ENCODE data around the gene TRAF2.

TRAF2 gene

DNA sequence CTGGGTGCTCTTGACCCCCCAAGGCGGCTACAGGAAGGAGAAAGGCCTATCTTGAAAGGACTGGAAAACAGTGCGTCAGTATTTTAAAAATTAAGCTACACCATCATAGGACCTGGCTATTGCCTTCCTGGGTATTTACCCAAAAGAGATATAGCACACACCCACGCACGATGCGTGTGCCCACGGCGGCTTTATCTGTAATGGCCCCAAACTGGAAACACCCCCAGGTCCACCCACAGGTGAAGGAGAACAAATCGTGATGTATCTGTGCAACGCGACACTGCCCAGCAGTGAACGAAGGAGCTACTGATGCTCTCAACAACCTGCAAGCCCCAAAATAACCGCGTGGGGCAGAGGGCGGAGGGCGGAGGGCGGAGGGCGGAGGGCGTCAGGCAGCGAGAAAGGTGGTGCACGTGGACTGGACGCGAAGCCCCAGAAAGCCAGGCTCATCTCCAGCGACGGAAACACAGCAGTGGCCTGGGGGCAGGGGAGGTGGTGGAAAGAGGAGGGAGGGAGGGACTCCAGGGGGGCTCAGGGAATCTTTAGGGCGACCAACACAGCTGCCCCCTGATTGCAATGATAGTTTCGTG lies 78.6 kb downstream of the TRAF2 start:
- DNase-seq, result no peak

DNA sequence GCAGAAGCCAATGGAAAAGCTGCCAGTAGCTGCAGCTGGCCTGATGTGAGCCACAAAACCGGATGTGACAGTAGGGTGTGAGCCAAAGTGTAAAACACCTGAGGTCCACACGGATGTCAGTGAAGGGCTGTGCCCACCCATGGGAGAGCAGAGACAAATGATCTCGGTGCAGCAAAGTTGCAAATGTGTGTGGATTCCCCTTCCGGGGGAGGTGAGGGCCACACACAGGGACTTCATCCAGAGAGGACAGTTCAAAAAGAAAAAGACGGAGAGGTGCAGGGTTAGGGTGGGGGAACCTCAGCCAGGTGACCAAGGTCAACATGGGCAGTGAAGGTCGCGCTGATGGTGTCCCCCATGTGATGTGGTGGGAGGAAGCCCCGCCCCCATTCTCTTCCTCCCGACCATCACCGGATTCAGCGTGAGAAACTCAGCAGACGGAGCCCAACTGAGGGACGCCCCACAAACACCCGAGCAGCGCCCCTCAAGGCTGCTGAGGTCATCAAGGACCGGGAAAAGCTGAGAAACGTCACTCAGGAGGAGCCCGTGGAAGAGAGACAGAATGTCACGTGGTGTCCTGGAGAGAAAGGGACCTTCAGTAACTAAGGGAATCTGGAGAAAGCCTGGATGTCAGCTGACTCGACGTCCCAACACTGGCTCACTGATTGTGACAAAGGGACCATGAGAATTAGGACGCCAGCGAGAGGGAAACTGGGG lies 79.6 kb downstream of the TRAF2 start:
- no peak for DNase-seq

DNA sequence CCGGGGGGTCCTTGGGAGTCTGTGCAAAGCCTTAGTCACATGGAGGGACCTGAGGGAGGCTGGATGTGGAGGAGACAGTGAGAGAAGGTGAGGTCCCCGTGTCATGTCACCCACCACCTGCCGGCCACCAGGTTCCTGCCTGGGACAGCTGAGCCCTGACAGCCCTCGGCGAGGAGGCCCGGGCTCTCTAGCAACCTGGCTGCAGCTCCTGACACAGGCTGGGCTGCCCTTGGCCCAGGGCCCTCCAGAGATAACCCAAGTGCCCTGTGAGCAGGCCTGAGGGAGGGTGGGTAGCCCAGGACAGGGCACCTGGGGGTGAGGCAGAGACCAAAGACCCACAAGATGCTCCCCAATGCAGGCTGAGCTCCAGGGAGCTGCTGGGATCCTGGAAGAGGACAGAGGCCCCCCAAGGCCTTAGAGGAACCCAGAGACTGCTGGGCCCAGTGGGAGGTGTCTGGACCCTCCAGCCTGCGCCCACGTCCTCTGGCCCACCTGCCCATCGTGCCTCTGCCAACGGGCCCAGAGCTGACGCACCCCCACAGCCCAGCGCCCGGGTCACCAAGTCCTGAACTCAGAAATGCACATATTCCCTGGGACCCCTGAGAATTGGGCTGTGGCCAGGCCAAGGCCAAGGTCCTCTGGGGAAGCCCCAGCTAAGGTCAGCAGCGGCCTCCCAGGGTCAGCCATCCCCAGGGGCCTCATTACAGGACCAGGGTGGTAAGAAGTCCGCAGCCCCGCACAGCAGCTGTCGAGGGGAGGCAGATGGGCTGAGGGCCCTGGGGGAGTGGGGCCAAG lies 82.2 kb downstream of the TRAF2 start:
- no peak for DNase-seq

DNA sequence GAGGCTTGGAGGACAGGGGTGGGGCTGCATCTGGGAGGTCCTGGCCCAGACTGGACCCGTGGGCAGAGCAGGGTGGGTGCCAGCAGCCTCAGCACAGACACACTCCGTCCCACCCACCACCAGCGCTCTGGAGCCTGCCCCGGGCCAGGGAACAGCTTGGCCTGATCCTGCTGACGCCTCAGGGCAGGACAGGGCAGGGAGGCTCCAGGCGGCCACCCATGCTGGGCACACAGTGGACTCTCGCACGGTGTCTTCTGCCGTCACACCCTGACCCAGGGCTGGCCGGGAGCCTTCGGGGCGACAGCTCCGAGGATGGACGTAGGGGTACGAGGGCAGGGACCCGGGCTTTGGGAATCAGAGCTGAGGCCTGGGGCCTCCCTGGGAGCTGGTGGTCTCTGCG lies 82.8 kb downstream of the TRAF2 start:
- no peak for DNase-seq

DNA sequence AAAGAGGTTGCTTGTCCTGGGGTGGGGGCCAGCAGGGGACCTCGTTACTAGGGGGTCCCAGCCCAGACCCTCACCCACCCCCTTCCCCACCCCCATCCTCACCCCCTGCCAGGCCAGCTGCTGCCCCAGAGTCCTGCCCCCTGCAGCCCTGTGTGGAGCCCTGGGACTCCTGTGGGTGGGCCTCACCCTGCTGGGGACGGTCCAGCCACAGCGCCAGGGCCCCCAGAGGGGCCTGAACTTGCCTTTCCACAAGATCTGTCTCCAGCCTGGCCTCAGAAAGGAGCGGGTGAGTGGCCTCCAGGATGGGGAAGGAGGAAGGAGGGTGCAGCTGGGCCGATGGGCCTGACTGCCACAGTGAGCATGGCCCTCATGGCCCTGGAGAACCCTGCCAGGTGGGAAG lies 83.5 kb downstream of the TRAF2 start:
- no peak for DNase-seq

DNA sequence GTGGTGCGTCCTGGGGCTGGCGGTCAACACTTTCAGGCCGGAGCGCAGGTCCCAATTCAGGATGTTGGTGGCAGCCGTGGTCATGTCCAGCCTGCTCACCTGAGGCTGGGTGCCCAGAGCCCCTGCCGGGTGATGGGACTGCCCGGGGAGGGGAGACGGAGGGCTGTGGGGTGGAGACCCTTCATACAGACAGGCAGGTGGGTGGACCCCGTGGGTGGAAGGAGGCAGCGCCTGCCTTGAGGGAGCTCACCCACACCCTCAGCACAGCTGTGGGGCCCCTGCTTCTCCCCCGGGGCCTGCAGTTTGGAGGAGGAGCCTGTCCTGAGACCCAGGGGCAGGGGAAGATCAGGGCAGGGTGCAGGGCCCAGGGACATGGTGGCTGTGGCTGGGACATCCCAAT lies 84.0 kb downstream of the TRAF2 start:
- no peak for DNase-seq

DNA sequence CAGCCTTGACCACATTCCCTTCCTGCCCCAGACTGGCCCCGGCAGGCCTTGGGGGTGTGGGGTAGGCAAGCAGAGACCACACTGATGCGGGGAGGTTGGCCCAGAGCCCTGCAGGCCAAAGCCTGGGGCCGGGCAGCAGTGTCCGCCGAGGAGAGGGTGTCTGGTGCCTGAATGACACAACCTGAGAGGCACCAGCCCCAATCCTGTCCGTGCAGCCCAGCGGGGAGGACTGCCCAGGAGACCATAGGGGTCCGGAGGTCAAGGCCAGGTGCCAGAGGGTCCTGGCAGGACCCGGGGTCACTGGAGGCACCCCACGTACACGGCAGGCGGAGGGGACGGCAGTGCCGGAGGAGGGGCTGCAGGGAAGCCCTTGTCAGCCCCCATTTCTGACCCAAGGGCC lies 85.4 kb downstream of the TRAF2 start:
- no peak for DNase-seq

DNA sequence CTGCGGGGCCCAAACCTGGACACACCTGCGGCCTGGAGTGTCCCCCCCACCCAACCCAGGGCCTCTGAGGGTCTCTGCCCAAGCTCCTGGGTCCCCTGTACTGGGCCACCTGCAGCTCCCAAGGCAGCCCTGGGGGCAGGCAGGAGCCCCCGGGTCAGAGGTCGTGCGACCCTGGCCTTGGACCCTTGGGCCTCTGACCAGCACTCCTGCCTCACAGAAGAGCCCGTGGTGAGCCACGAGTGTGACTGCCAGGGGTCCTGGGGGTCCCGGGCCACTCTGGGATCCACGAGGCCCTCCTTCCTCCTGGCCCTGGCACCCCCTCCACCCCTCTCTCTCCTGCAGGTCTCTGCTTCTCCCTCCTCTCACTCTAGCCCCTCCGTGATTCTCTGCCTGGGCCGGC lies 86.0 kb downstream of the TRAF2 start:
- DNase-seq, result no peak

DNA sequence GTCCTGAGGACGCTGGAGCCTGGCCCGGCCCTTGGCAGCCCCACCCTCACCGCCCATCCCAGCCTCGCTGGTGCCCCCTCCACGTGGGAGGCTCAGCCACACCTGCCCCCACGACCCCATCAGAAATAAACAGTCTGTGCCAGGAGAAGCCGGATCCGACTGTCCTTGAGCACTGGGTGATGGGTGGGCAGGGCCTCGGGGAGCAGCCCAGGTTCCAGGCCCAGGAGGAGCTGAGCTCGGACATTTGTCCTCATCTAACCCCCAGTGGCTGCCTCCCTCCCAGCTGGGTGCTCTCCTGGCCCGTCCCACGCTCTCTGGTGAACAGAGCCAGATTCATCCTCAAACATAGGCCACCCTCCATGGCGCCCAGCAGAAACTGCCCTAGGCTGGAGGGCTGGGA lies 86.4 kb downstream of the TRAF2 start:
- no peak for DNase-seq

DNA sequence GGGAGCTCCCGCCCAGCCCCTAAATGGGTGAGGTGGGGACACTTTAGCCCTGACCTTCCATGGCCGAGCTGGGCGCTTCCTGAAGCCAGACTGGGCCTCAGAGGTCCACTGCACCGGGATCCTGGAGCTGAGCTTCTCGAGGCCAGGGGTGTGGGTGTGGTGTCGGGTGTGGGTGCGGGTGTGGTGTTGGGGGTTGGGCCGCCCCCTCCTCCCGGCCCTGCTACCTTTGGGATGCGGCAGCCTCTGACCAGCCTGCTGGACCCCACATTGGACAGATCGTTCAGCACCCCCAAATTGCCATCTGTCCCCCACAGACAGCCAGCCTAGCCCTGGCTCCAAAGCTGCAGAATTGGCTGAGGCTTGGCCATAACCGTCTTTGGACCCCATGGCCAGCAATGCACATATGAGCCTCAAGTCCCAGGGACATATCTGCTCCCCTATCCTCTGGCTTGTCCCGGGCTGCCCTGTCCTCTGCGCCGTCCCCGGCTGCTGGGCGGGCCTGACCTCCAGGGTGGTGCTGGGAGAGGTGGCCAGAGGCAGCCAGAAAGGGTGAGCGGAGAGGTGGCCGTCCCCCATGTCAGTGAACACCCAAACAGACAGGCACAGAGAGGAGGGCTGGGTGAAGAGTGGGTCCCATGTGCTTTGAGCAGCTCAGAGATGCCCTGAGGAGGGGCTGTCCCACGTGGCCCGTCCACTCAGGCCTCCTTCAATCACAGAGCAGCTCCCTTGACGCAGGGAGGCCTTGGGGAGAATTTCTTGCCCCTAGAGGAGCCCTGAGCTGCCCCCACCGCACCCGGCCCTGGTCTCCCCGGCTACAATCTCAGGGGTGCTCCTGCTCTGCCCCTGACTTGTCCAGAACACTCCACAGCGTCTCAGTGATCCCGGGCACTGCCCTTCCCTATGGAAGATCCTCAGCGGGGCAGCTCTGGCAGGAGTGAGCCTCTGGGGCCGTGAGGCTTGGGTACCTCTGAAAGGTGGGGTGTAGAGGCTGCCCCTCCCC lies 87.6 kb downstream of the TRAF2 start:
- DNase-seq, result no peak

DNA sequence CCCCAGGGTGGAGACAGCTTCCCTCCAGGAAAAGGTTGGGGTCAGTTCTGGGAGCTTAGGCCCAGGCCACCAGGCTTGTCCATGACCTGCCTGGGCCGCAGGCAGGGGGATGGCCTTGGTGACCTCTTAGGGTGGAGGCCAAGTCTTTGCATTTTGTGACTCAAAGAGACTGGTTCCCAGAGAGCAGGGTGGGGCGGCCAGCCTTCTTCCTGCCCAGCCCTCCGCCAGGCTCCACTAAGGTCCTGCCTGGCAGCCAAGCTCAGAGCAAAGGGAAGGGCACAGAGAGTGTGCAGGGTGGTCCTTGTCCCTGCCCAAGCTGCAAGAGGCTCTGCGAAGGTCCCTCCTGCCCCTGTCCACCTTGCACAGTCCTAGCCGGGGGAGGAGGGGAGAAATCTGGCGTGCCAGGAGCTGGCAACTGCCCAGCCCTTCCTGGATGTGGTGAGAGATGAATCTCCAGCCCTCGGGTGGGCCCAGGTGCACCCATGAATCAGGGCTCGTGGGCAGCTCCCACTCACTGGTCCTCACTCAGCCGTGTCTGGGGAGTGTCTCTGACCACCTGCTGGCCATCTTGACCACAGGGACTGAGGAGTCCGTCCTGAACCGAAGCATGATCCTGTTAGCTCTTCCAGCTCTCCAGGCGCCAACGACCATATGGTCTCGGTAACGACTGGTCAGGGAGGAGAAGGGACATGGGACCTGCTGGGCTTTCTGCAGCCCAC lies 88.7 kb downstream of the TRAF2 start:
- DNase-seq, result no peak

DNA sequence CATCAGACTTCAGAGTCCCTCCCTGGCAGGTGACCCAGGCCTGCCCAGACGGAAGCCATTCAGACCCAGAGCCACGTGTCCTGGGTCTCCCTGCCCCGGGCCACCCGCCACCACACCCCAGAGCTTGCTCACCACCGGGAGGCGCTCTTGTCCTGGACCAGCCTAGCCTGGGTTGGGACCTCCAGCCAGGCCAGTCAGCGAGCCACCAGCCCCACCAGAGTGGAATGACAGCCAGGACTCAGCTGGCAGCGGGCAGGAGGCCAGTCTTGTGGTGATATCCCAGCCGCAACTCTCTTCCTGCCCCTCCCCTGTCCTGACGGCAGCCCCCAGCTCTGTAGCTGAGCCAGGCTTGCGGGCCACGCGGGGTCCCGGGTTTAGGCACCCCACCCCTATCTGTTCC lies 89.3 kb downstream of the TRAF2 start:
- DNase-seq, result no peak
